Glutamatergic neuron (in vitro differentiated cells): ENCODE results near the gene TLK2. TPM values are rescaled to one million over a fixed set of nuclear protein-coding genes. Genes with fewer than 3 reads are reported as not detected.

Experiments
- DNase-seq: peaks from one replicate; pipeline ENCODE4 v3.0.0; 2022
- H3K27ac Mint-ChIP-seq: one replicate; pipeline ENCODE4 v1.8.0; 2020; ENCODE audit warnings: mild to moderate bottlenecking, mixed read lengths, inconsistent platforms; ENCODE audit not compliant: unreplicated experiment
- H3K27me3 Mint-ChIP-seq: one replicate; pipeline ENCODE4 v1.8.0; 2020; ENCODE audit warnings: mild to moderate bottlenecking, moderate library complexity, mixed read lengths, inconsistent platforms; ENCODE audit not compliant: unreplicated experiment
- H3K36me3 Mint-ChIP-seq: one replicate; pipeline ENCODE4 v1.8.0; 2020; ENCODE audit warnings: mild to moderate bottlenecking, mixed read lengths, inconsistent platforms; ENCODE audit not compliant: unreplicated experiment
- H3K4me1 Mint-ChIP-seq: one replicate; pipeline ENCODE4 v1.8.0; 2020; ENCODE audit warnings: mild to moderate bottlenecking, low read depth, mixed read lengths, inconsistent platforms; ENCODE audit not compliant: unreplicated experiment
- H3K4me3 Mint-ChIP-seq: one replicate; pipeline ENCODE4 v1.8.0; 2020; ENCODE audit warnings: mild to moderate bottlenecking, mixed read lengths, inconsistent platforms; ENCODE audit not compliant: unreplicated experiment
- H3K9me3 Mint-ChIP-seq: one replicate; pipeline ENCODE4 v1.8.0; 2020; ENCODE audit warnings: mild to moderate bottlenecking, moderate library complexity, mixed read lengths, inconsistent platforms; ENCODE audit not compliant: unreplicated experiment
- total RNA-seq: library from RNA; stranded (reverse); fragmentation: NEBNext Ultra II Directional; extraction: Animal tissue kit (Norgen Biotek cat#: 25700); gene quantifications from one replicate; pipeline ENCODE4 v1.2.1, GENCODE V29; 2021; ENCODE audit not compliant: unreplicated experiment
- TF ChIP-seq, protein P1 (sequence below): fragments of 200-600 bp; sonication (generic); IDR thresholded peaks from one replicate; pipeline ENCODE4 v1.5.0; 2021; ENCODE audit not compliant: partially characterized antibody, unreplicated experiment

The TLK2 gene
- total RNA-seq, 1 donor from 2014 or later: 61.5 TPM

DNA sequence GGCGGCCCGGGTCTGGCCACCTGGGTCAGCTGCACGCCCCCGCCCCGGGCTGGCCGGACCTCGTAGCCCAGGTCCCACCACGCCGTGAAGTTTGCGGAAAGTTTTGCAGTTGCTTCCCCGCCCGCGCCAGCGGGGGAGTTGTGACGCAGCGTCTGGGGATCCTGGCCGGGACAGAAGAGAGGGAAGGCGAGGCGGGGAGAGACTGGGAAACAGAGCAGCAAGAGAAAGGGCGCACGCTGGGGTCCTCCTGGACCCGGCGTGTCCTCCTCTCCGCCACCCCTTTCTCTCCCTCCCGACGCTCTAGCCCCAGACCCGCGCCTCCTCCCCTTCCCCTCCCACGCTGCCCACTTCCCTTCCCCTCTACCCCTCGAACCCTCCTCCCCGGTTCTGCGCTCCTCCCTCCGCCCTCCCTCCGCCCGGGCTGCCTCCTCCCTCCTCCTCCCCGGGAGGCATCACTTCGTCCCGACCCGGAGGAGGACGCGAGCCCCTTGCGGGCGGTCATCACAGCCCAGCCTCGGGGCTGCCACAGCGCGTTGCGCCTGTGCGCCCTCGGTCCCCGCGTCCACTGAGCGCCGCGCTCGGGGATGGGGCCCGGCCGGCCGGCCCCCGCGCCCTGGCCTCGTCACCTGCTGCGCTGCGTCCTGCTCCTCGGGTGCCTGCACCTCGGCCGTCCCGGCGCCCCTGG lies 148.7 kb downstream of the TLK2 start, which contains the start of gene MRC2:
Gene MRC2, plus strand, starts transcription at position 452 of the 685 bp plus-strand sequence. Its CDS starts 133 bp downstream, at position 585.
- Mint-ChIP-seq H3K27ac (peak within 1 kb of the TSS; percentile 59), H3K27me3 (peaks cover 13% of the 10 kb centered on the region), H3K36me3 (peaks cover 4% of the 10 kb centered on the region), H3K4me1 (peaks cover 30% of the 10 kb centered on the region), H3K9me3 (peaks cover 11% of the 10 kb centered on the region), H3K4me3 (peak within 1 kb of the TSS; percentile 89)
- peak; percentile 76 for DNase-seq
- TF ChIP-seq, protein P1, sequence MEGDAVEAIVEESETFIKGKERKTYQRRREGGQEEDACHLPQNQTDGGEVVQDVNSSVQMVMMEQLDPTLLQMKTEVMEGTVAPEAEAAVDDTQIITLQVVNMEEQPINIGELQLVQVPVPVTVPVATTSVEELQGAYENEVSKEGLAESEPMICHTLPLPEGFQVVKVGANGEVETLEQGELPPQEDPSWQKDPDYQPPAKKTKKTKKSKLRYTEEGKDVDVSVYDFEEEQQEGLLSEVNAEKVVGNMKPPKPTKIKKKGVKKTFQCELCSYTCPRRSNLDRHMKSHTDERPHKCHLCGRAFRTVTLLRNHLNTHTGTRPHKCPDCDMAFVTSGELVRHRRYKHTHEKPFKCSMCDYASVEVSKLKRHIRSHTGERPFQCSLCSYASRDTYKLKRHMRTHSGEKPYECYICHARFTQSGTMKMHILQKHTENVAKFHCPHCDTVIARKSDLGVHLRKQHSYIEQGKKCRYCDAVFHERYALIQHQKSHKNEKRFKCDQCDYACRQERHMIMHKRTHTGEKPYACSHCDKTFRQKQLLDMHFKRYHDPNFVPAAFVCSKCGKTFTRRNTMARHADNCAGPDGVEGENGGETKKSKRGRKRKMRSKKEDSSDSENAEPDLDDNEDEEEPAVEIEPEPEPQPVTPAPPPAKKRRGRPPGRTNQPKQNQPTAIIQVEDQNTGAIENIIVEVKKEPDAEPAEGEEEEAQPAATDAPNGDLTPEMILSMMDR: no peak

DNA sequence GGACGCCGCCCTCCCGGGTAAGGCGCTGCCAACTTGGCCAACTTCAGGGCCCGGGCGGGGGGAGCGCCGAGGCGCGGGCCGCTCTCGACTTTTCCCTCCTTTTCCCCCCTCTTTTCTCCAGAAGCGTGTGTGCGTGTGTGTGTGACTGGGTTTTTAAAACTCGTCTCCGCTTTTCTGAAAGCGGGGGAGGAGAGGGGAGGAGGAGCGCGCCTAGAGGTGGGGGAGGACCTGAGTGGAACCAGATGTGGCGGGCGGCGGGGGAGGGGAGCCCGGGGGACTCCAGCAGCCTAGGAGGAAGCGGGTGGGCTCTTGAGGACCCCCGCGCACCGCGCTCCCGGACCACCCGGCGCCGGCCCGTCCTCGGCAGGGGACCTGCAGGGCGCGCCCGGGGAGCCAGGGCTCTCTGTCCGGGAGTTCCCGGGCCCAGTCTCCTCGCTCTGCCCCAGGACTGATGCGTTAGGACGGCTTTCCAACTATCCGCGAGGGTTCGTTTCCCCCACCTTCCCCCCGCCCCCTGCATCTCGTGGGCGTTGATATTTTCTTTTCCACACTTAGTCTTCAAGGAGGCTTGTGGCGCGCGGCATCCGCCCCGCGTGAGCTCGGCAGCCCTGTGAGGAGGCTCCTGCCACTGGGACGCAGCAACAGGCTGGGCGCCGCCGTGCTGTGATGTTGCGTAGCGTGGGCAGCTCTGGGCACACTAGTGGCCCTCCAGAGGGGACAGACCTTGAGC lies 149.4 kb downstream of the TLK2 start:
- Mint-ChIP-seq H3K27me3 (peaks cover 11% of the 10 kb centered on the region), H3K36me3 (peaks cover 4% of the 10 kb centered on the region), H3K4me3 (peak overlapping the region; percentile 89), H3K27ac (peak overlapping the region; percentile 59), H3K4me1 (peaks cover 35% of the 10 kb centered on the region), H3K9me3 (peaks cover 11% of the 10 kb centered on the region)
- DNase-seq: no peak
- TF ChIP-seq, protein P1: no peak

DNA sequence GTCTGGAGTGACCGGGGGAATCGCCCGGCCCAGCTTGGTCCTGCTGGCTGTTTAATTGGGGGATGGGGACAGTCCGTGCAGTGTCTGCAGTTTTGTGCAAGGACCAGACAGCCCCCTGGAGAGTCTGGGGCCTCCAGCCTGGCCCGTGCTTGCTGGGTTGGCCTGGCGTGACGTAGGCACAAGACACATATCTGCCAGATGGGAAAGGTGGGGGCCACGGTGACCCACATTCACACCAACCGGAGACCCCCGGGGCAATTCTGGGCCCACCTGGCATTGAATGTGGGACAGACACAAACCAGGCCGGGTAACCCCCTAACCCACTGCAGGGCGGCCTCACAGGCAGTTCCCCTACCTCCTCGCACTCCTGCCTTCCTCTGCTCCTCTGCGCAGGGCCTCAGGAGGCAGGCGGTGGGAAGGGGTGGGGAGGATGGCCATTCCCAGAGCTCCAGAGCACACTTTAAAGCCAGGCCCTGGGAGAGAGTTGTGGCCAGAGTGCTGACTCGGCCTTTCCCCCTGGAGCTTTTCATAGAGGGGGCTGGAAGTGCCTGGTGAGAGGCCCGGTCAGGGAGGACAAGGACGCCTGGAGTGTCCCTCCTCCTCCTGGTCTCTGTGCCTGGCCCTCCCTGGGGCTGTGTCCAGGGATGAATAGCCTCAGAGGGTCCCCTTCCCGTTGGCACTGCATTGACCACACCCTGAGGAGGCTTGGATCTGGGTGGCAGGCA lies 150.4 kb downstream of the TLK2 start:
- peaks cover 11% of the 10 kb centered on the region for H3K9me3 Mint-ChIP-seq
- H3K27ac Mint-ChIP-seq: peak overlapping the region; percentile 22
- peak; percentile 54 for DNase-seq
- peak overlapping the region; percentile 89 for H3K4me3 Mint-ChIP-seq
- H3K27me3 Mint-ChIP-seq: peaks cover 11% of the 10 kb centered on the region
- TF ChIP-seq, protein P1: no peak
- peaks cover 4% of the 10 kb centered on the region for H3K36me3 Mint-ChIP-seq
- H3K4me1 Mint-ChIP-seq: peaks cover 39% of the 10 kb centered on the region

DNA sequence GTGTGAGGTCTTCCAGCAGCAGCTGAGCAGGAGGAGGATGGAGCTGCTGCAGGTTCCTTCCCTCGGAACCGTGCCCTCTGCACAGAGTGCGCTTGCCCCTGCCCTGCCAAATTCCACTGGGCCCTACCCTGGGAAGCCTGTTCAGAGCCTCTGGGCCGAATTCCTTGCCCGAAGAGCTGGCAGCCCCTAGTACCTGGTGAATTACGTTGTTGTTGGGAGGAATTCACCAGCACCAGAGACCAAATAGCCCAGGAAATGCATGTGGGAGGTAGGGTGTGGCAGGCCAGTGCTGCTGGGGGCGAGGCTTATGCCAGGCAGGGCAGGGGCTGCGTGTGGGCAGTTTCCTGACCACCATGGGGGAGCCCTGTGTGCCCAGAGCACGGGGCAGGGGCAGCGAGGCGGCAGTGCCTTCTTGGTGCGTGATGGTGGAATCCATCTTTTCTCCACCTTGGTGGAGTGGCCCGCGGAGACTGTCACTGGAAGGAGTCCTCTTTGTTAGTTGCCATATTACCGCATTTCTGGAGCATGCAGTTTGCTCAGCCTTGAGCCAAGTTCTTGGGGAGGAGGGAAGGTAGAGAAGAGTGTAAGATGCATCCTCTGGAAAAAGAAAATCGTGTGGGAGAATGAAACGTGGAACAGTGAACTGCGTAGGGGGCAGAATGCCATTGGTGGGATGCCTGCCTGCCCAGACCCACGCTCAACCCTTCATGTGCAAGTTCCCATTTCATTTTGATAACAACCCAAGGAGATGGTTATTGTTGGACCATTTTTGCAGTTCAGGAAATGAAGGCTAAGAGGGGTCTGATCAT lies 151.1 kb downstream of the TLK2 start:
- H3K36me3 Mint-ChIP-seq: no peaks in the 10 kb centered on the region
- H3K27ac Mint-ChIP-seq: peak overlapping the region; percentile 44
- peaks cover 8% of the 10 kb centered on the region for H3K9me3 Mint-ChIP-seq
- peak overlapping the region; percentile 59 for H3K4me3 Mint-ChIP-seq
- no peak for DNase-seq
- peaks cover 41% of the 10 kb centered on the region for H3K4me1 Mint-ChIP-seq
- TF ChIP-seq, protein P1: no peak
- H3K27me3 Mint-ChIP-seq: peaks cover 11% of the 10 kb centered on the region
